Uterus (tissue), 2 donors: ENCODE measurements around the gene CYP2C8.
"Not testable (repeated sequence)": the region's sequence is repeated elsewhere in the genome, so short reads cannot be mapped to it uniquely, and the experiment has no call there.

Source experiments
- POLR2A ChIP-seq, 2 donors: fragments of 450-650 bp; IDR thresholded peaks; one replicate each; pipeline ENCODE4 v1.6.1; 2016; ENCODE audit warnings: antibody characterized with exemption in 2 of 2, mild to moderate bottlenecking in 1 of 2, moderate library complexity in 1 of 2
- TF ChIP-seq, protein P1 (sequence below), 4 experiments: fragments of 200-600 bp in 2 of 4; fragments of 450-650 bp in 2 of 4; sonication (generic) in 2 of 4; IDR thresholded peaks; one replicate each; pipeline ENCODE4 v1.5.1; 2016 to 2019; ENCODE audit warnings: antibody characterized with exemption in 4 of 4, mild to moderate bottlenecking in 2 of 4, moderate library complexity in 1 of 4

DNA sequence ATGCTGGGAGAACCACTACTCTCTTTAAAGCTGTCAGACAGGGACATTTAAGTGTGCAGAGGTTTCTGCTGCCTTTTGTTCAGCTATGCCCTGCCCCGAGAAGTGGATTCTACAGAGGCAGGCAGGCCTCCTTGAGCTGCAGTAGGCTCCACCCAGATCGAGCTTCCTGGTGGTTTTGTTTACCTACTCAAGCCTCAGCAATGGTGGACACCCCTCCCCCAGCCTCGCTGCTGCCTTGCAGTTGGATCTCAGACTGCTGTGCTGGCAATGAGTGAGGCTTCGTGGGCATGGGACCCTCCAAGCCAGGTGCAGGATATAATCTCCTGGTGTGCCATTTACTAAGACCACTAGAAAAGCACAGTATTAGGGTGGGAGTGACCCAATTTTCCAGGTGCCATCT, 5.2 kb downstream of the CYP2C8 start:
- TF ChIP-seq, protein P1, sequence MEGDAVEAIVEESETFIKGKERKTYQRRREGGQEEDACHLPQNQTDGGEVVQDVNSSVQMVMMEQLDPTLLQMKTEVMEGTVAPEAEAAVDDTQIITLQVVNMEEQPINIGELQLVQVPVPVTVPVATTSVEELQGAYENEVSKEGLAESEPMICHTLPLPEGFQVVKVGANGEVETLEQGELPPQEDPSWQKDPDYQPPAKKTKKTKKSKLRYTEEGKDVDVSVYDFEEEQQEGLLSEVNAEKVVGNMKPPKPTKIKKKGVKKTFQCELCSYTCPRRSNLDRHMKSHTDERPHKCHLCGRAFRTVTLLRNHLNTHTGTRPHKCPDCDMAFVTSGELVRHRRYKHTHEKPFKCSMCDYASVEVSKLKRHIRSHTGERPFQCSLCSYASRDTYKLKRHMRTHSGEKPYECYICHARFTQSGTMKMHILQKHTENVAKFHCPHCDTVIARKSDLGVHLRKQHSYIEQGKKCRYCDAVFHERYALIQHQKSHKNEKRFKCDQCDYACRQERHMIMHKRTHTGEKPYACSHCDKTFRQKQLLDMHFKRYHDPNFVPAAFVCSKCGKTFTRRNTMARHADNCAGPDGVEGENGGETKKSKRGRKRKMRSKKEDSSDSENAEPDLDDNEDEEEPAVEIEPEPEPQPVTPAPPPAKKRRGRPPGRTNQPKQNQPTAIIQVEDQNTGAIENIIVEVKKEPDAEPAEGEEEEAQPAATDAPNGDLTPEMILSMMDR (IDR thresholded peaks at IDR 0.05) = not testable (repeated sequence)
- TF ChIP-seq POLR2A (IDR thresholded peaks at IDR 0.05) = not testable (repeated sequence)
